ENCODE data around the gene BMPR2. TPM values are rescaled to one million over a fixed set of nuclear protein-coding genes. Genes with fewer than 3 reads are reported as not detected.

The BMPR2 gene
- total and polyA plus RNA-seq, 7 donors, result 2.5 to 74.9 (median 49.9) TPM

GRCh38 chr2:202479090-202479489, 103.0 kb downstream of the BMPR2 start:
- no peak for TF ChIP-seq POLR2AphosphoS5 (IDR thresholded peaks at IDR 0.05)
- TF ChIP-seq CTCF (IDR thresholded peaks at IDR 0.05), result no peak
- TF ChIP-seq POLR2A (IDR thresholded peaks at IDR 0.05), result no peak
- no peak for TF ChIP-seq EP300 (IDR thresholded peaks at IDR 0.05)
- Histone ChIP-seq H3K27me3 (no peaks in the 10 kb centered on the region), H3K27ac (no peak overlapping the region), H3K4me1 (peaks cover 0 to 4% (median 2%) of the 10 kb centered on the region in 4 donors), H3K9me3 (no peaks in the 10 kb centered on the region), H3K36me3 (peaks cover 0 to 6% (median 0%) of the 10 kb centered on the region in 4 donors), H3K4me3 (no peak overlapping the region)
- WGBS, 2 donors, result 13 to 75% methylated on average over 1 of the region's 1 CpG
- DNase-seq, result no peak
- intact Hi-C loops (cut with DNase I), result no loop called here

GRCh38 chr2:202479610-202480009, 103.5 kb downstream of the BMPR2 start:
- TF ChIP-seq POLR2A (IDR thresholded peaks at IDR 0.05), result no peak
- TF ChIP-seq EP300 (IDR thresholded peaks at IDR 0.05), result no peak
- TF ChIP-seq CTCF (IDR thresholded peaks at IDR 0.05), result no peak
- no peak for TF ChIP-seq POLR2AphosphoS5 (IDR thresholded peaks at IDR 0.05)
- no peak for DNase-seq
- no peak overlapping the region for H3K27ac ChIP-seq
- H3K36me3 ChIP-seq, result peaks cover 0 to 6% (median 0%) of the 10 kb centered on the region in 4 donors
- no peaks in the 10 kb centered on the region for H3K9me3 ChIP-seq
- intact Hi-C loops (cut with DNase I), result no loop called here
- peaks cover 0 to 4% (median 2%) of the 10 kb centered on the region in 4 donors for H3K4me1 ChIP-seq
- no peaks in the 10 kb centered on the region for H3K27me3 ChIP-seq
- H3K4me3 ChIP-seq, result no peak overlapping the region
- WGBS, 2 donors, result 85 to 90% methylated on average over 1 of the region's 1 CpG

- intact Hi-C loops (cut with DNase I), result no loop called here
- Histone ChIP-seq H3K9me3 (no peaks in the 10 kb centered on the region), H3K4me3 (no peak overlapping the region), H3K36me3 (no peaks in the 10 kb centered on the region), H3K4me1 (no peaks in the 10 kb centered on the region), H3K27ac (no peak overlapping the region), H3K27me3 (no peaks in the 10 kb centered on the region)
- 93 to 94% methylated on average over 8 of the region's 8 CpGs for WGBS, 2 donors
- TF ChIP-seq CTCF (IDR thresholded peaks at IDR 0.05) (no peak), POLR2A (IDR thresholded peaks at IDR 0.05) (no peak), EP300 (IDR thresholded peaks at IDR 0.05) (no peak), POLR2AphosphoS5 (IDR thresholded peaks at IDR 0.05) (no peak)
- DNase-seq, result no peak
Observed at GRCh38 chr2:202486351-202486750, 110.2 kb downstream of the BMPR2 start.

- WGBS, 2 donors, result 96 to 97% methylated on average over 3 of the region's 3 CpGs
- no peaks in the 10 kb centered on the region for H3K36me3 ChIP-seq
- no peak for TF ChIP-seq POLR2AphosphoS5 (IDR thresholded peaks at IDR 0.05)
- TF ChIP-seq POLR2A (IDR thresholded peaks at IDR 0.05), result no peak
- no peak for TF ChIP-seq EP300 (IDR thresholded peaks at IDR 0.05)
- TF ChIP-seq CTCF (IDR thresholded peaks at IDR 0.05), result no peak
- H3K9me3 ChIP-seq, result no peaks in the 10 kb centered on the region
- no peak overlapping the region for H3K27ac ChIP-seq
- H3K4me1 ChIP-seq, result peaks cover 0 to 6% (median 4%) of the 10 kb centered on the region in 4 donors
- H3K27me3 ChIP-seq, result no peaks in the 10 kb centered on the region
- no peak for DNase-seq
- no peak overlapping the region for H3K4me3 ChIP-seq
- intact Hi-C loops (cut with DNase I), result no loop called here
Observed at GRCh38 chr2:202488671-202489070, 112.5 kb downstream of the BMPR2 start.

GRCh38 chr2:202490479-202490878, 114.4 kb downstream of the BMPR2 start:
- Histone ChIP-seq H3K4me3 (no peak overlapping the region), H3K27me3 (no peaks in the 10 kb centered on the region), H3K9me3 (no peaks in the 10 kb centered on the region), H3K4me1 (peaks cover 0 to 19% (median 16%) of the 10 kb centered on the region in 4 donors), H3K27ac (no peak overlapping the region), H3K36me3 (no peaks in the 10 kb centered on the region)
- intact Hi-C loops (cut with DNase I), result loop anchor here (5.0 kb wide), 1 partner anchor 113 kb away; the partner anchor contains the start of gene BMPR2
- no peak for DNase-seq
- TF ChIP-seq POLR2AphosphoS5 (IDR thresholded peaks at IDR 0.05), result no peak
- no peak for TF ChIP-seq EP300 (IDR thresholded peaks at IDR 0.05)
- no peak for TF ChIP-seq POLR2A (IDR thresholded peaks at IDR 0.05)
- TF ChIP-seq CTCF (IDR thresholded peaks at IDR 0.05), result no peak

Measured in sigmoid colon (tissue), 7 donors.